ENCODE results near the gene DMWD. TPM values are rescaled to one million over a fixed set of nuclear protein-coding genes. Genes with fewer than 3 reads are reported as not detected.
A peak's percentile ranks its signal among the peaks of the same experiment; 100 is the strongest.

The DMWD gene
- total and polyA plus RNA-seq, 2 of the 4 experiments (the other 2 are of a cell fraction), result 9.7 to 28.5 TPM

DNA sequence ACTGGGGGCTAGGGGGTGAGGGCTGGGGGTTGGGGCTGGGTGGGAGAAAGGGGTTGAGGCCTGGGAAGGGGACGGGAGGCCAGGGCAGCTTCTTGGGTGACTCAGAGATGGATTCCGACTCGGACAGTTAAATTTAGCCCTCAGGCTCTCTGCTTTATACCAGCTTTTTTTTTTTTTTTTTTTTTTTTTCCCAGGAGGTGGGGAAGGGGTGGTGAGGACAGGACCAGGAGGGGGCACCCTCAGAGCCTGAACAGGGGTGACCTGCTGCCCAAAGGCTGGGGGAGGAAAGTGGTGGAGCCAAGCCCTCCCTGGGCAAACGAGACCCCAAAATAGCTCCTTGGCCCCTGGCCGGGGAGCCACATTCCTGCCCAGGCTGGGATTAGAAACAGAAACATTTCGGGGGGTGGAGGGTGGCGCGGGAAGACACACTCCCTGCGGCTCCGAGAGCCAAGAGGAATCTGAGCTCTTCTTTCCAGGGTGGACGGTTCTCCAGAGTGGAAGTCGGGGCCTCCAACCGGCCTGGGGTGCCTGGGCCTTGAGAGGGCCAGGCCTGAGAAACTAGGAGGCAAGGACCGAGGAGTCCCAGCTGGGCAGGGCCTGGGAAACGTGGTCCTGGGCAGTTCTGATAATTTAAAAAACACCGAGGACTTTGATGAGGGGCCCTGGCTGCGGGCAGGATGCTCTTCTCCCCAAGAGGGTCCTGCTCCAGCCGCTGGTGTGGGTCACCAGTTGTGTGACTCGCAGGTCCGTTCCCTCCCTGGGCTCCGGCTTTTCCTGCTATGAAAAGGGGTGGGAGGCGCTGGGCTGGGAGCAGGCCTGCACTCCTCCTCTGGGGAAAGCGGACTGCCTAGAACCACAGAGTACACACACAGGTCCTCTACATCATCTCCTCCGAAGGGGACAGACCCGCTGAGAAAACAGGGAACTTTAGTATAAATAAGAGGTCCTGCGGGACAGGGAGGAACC is 9.5 kb downstream of the DMWD start:
- peaks cover 19% of the 10 kb centered on the region for H3K9me1 ChIP-seq (ENCODE audit: insufficient read depth, low read length)
- peak overlapping the region; percentile 94 for H3K27ac ChIP-seq (ENCODE audit: insufficient read depth, low read length)
- H3K23ac ChIP-seq (ENCODE audit: low read depth, low read length), result peak overlapping the region; percentile 88
- no peak for TF ChIP-seq RCOR1 (IDR thresholded peaks at IDR 0.05; ENCODE audit: insufficient replicate concordance, low read length)
- TF ChIP-seq FOS (IDR thresholded peaks at IDR 0.05; ENCODE audit: low read depth, low read length), result no peak
- TF ChIP-seq POLR2A (IDR thresholded peaks at IDR 0.05; ENCODE audit: low read depth, low read length), result no peak
- TF ChIP-seq MXI1 (IDR thresholded peaks at IDR 0.05; ENCODE audit: borderline replicate concordance, low read depth, low read length), result no peak
- 0 out of 2 replicates have a peak, but pooled peaks have one; percentile 17 for TF ChIP-seq MAZ (IDR thresholded peaks at IDR 0.05; ENCODE audit: borderline replicate concordance, low read depth, low read length)
- no peak for TF ChIP-seq RAD21 (IDR thresholded peaks at IDR 0.05; ENCODE audit: low read length)
- TF ChIP-seq, protein P1, sequence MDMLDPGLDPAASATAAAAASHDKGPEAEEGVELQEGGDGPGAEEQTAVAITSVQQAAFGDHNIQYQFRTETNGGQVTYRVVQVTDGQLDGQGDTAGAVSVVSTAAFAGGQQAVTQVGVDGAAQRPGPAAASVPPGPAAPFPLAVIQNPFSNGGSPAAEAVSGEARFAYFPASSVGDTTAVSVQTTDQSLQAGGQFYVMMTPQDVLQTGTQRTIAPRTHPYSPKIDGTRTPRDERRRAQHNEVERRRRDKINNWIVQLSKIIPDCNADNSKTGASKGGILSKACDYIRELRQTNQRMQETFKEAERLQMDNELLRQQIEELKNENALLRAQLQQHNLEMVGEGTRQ (IDR thresholded peaks at IDR 0.05; ENCODE audit: low read depth, low read length), result no peak
- TF ChIP-seq, protein P2, sequence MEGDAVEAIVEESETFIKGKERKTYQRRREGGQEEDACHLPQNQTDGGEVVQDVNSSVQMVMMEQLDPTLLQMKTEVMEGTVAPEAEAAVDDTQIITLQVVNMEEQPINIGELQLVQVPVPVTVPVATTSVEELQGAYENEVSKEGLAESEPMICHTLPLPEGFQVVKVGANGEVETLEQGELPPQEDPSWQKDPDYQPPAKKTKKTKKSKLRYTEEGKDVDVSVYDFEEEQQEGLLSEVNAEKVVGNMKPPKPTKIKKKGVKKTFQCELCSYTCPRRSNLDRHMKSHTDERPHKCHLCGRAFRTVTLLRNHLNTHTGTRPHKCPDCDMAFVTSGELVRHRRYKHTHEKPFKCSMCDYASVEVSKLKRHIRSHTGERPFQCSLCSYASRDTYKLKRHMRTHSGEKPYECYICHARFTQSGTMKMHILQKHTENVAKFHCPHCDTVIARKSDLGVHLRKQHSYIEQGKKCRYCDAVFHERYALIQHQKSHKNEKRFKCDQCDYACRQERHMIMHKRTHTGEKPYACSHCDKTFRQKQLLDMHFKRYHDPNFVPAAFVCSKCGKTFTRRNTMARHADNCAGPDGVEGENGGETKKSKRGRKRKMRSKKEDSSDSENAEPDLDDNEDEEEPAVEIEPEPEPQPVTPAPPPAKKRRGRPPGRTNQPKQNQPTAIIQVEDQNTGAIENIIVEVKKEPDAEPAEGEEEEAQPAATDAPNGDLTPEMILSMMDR (conservative IDR thresholded peaks at IDR 0.05; ENCODE audit: low read depth, low read length), result 0 out of 2 replicates have a peak, but pooled peaks have one; percentile 15
- peak; percentile 62 for ATAC-seq (ENCODE audit: low read depth)
- peak overlapping the region; percentile 96 for H3K4ac ChIP-seq (ENCODE audit: low read depth, low read length)
- WGBS, 2 experiments (ENCODE audit: extremely low coverage in 2 of 2, insufficient read length in 1 of 2), result 15% methylated on average over 6 of the region's 26 CpGs; no CpG with 5 or more reads in 1 of the 2 experiments
- peak overlapping the region; percentile 48 for H4K5ac ChIP-seq (ENCODE audit: low read depth, low read length)
- H4K8ac ChIP-seq (ENCODE audit: low read depth in 2 of 2, low read length in 2 of 2), result peak overlapping the region; percentile 18 to 85; a peak in 3 of 4 replicates
- TSS peak; percentile 31 for BruUV-seq (replicated peaks)
- dilution Hi-C loops (cut with HindIII; ENCODE audit: low sequenced_read_pairs, unreplicated experiment), result no loop called here
- H2AFZ ChIP-seq (replicated peaks; ENCODE audit: low read length, poor library complexity), result peak overlapping the region; percentile 81
- H2BK120ac ChIP-seq (ENCODE audit: low read depth, low read length), result peak overlapping the region; percentile 96
- H2AK9ac ChIP-seq (replicated peaks; ENCODE audit: low read depth, low read length, poor library complexity), result peak overlapping the region; percentile 94
- H3K36me3 ChIP-seq (ENCODE audit: control insufficient read depth, insufficient read depth, low read length), result peaks cover 44% of the 10 kb centered on the region
- H3K4me3 ChIP-seq (ENCODE audit: insufficient read depth, low read depth, low read length), result no peak overlapping the region
- POLR2A ChIA-PET (ENCODE audit: unreplicated experiment), result interaction anchor here (0.5 to 1.6 kb wide), 7 partner anchors 9 to 34 kb away, joined by 3 to 16 read pairs (median 11); partner anchors contain the start of genes DMWD and SIX5
- peaks cover 33 to 83% of the 10 kb centered on the region in 2 experiments for H3K79me1 ChIP-seq (ENCODE audit: low read depth in 1 of 2, low read length in 2 of 2)
- intact Hi-C loops (cut with micrococcal nuclease), result no loop called here
- in situ Hi-C loops (cut with MboI; ENCODE audit: low sequenced_read_pairs), result no loop called here
- H2BK15ac ChIP-seq (ENCODE audit: low read depth, low read length), result peak overlapping the region; percentile 30; the same call in 1 of the 3 replicates
- H4K91ac ChIP-seq (ENCODE audit: insufficient read depth, low read depth, low read length), result peak overlapping the region; percentile 86
- peak overlapping the region; percentile 88; the same call in 1 of the 2 replicates for H2AK5ac ChIP-seq (ENCODE audit: low read depth, low read length)
- H3K9me3 ChIP-seq (ENCODE audit: control insufficient read depth, insufficient read depth, low read length), result no peaks in the 10 kb centered on the region
- CTCF ChIA-PET, result interaction anchor here (0.5 to 1.6 kb wide), 6 partner anchors 12 to 338 kb away, joined by 3 to 9 read pairs (median 3); partner anchors contain the start of gene SIX5
- peaks cover 30% of the 10 kb centered on the region for H3K4me1 ChIP-seq (ENCODE audit: control insufficient read depth, insufficient read depth, low read length)
- H2BK20ac ChIP-seq (ENCODE audit: low read depth, low read length), result peak overlapping the region; percentile 93
- no peaks in the 10 kb centered on the region for H3K27me3 ChIP-seq (ENCODE audit: control insufficient read depth, insufficient read depth, low read length)
- H2BK5ac ChIP-seq (ENCODE audit: low read depth, low read length, poor library complexity, severe bottlenecking), result peak overlapping the region; percentile 94
- H3K18ac ChIP-seq (ENCODE audit: low read depth, low read length), result peak overlapping the region; percentile 87
- H3K14ac ChIP-seq (replicated peaks; ENCODE audit: low read depth, low read length), result peak overlapping the region; percentile 96
- peak; percentile 71 for DNase-seq
- peak overlapping the region; percentile 66 for H3K9ac ChIP-seq (ENCODE audit: low read depth, low read length)
- H3K56ac ChIP-seq (ENCODE audit: extremely low read depth, insufficient read depth, low read length), result peak overlapping the region; percentile 50; the same call in 1 of the 2 replicates
- peak overlapping the region; percentile 81 for H3K4me2 ChIP-seq (ENCODE audit: low read depth, low read length)
- peaks cover 27% of the 10 kb centered on the region for H4K20me1 ChIP-seq (ENCODE audit: insufficient read depth, low read length)
